CD4-positive, alpha-beta T cell treated with Interleukin-10 for 1 hour (primary cell): ENCODE results near the gene IARS1.

ENCODE experiments used
- DNase-seq: peaks from one replicate; pipeline ENCODE4 v3.0.0-alpha.2; 2020

The IARS1 gene

GRCh38 chr9:92293452-92294296, at the start of gene IARS1:
TSS of gene IARS1 (minus strand) at chr9:92293697. CDS start at chr9:92289419, 4,278 bp downstream.
- DNase-seq = peak; percentile 100

- no peak for DNase-seq
These were observed 49.5 kb upstream of the IARS1 start for GRCh38 chr9:92342825-92343488.

DNA sequence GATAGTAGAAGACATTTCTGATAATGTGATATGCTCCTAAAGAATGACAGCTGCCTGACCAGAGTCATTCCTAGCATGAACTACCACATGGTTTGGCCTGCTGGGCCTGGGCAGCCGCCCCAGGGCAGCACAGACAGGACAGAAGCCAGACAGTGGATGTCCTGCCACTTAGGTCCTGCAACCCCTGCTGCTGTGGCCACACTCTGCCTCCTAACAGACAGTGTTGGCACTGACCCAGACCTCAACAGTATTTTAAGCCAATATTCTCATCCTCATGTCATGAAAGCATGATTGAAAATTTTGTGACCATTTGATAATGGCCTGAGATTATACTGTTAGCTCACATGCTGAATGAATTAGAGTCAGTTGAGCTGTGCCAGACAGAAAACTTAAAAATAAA, 48.1 kb upstream of the IARS1 start:
- no peak for DNase-seq

DNA sequence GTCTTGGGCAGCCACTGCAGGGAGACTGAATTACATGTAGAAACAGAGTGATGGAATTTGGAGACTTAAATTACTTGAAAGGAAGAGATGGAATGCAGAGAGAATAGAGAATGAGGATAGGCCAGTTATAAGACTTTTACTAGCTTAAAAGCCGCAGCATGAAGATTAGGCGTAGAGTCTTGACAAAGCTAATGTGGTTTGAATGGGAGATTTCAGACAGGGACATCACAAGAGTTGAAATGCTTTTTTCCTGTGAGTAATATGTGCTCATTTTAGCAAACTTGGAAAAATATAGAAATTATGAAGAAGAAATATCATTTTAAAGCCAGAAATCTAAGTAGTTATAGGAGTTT, 39.8 kb upstream of the IARS1 start:
- DNase-seq = no peak

DNA sequence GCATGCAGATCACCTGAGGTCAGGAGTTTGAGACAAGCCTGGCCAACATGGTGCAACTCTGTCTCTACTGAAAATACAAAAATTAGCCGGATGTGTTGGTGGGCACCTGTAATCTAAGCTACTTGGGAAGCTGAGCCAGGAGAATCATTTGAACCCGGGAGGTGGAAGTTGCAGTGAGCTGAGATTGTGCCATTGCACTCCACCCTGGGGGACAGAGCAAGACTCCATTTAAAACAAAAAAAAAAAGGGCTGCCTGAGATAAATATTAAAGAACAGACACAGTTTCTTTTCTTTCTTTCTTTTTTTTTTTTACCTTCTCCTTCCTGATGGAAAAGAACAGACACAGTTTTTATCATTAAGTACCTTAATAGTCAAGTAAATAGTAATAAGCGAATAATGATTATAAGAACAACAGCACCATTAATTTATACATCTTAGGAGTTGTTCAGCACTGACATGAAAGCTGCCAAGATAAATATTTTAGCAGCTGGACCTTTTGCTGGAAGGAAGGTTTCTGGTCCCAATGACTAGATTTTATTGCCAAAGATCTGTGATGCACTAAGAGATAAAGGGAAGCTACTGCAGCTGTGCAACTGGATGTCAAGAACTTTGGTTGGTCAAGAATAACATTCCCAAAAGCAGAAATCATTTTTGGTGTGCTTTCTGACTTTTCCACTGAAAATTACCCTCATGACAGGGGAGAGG, 39.2 kb upstream of the IARS1 start:
- no peak for DNase-seq

GRCh38 chr9:92328225-92328624, 34.7 kb upstream of the IARS1 start:
- no peak for DNase-seq

DNA sequence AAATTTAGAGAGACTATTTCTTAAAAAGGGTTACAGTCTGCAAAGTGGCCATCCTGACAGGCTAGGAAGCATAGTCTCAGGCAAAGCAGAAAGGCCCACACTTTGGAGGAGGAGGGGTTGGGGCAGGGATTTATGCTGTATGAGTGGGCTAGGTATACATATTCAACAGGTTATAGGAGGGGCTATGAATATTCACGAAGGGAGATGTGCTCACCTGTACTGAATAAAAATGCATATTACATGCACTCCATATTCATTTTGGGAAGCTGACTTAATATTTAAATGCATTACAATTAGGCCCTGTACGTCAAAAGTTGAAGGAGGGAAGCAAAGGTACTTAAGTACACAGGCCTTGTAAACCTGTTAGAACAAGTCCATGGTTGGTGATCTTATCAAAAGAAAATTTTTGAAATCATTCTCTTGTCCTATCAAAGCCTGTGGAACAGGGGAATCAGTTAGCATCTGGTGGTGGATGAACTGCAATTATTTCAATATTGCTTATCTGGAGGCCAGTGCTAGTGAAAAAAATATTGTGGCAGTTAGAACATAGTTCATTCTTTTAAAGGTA, 33.9 kb upstream of the IARS1 start:
- no peak for DNase-seq

- DNase-seq = no peak
These were observed 32.5 kb upstream of the IARS1 start for GRCh38 chr9:92325991-92326500.

GRCh38 chr9:92325269-92325990, 31.9 kb upstream of the IARS1 start, which contains the start of the genes CENPP and NOL8:
TSS of gene CENPP (plus strand) at chr9:92325953.
TSS of gene NOL8 (minus strand) at chr9:92325350. CDS start at chr9:92324161, 1,189 bp downstream.
- peak; percentile 88 for DNase-seq

DNA sequence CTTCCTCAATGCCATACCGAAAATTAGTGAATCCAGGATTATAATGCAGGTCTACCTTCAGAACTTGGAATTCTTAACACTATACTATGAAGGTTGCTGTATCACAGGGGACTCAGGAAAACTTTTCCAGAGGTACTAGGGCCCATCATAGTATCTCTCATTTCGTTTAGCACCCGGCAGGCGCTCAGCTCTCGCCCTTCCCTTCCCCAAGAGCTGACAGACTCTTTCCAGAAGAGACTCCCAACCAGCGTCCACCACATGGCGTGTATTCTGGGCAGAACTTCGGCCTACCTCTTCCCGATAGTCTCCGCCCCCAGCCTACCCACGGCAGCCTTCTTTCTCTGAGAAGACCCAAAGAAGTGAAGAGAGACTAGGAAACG, 31.4 kb upstream of the IARS1 start:
- no peak for DNase-seq

DNA sequence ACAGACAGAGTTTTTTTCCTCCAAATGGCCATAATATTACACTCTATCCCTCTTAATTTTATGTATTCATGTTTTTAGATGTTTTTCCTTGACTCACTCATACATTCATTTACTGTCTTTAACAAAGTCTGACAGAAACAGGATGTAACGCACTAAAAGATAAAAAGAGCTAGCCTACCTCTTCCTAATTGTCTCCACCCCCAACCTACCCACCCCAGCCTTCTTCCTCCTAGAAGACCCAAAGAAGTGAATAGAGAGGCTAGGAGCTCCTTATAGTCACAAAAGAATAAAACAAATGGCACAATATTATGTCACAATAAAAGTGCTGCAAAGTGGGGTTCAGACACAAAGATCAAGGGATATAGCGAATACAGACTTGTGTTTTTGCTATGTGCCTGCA, 30.9 kb upstream of the IARS1 start:
- peak; percentile 3 for DNase-seq

DNA sequence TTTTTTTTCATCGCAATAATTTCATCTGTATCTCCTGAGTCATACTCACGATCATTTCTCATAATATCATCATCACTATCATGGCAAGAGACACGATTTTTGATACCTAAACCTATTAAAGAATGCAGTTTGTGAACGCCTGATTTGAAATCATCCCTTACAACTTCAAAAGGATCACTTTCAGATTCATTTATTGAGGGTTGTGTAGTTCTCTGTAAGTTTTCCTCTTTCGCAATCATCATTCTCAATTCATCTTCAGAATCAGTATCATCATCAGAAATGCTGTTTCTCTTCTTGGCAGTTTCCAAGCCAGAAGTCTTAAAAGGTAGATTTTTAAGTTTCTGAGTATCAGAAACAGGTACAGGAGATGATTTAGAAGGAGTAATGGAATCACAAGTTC, 22.0 kb upstream of the IARS1 start:
- no peak for DNase-seq

GRCh38 chr9:92313624-92314012, 20.1 kb upstream of the IARS1 start:
- DNase-seq = no peak

DNA sequence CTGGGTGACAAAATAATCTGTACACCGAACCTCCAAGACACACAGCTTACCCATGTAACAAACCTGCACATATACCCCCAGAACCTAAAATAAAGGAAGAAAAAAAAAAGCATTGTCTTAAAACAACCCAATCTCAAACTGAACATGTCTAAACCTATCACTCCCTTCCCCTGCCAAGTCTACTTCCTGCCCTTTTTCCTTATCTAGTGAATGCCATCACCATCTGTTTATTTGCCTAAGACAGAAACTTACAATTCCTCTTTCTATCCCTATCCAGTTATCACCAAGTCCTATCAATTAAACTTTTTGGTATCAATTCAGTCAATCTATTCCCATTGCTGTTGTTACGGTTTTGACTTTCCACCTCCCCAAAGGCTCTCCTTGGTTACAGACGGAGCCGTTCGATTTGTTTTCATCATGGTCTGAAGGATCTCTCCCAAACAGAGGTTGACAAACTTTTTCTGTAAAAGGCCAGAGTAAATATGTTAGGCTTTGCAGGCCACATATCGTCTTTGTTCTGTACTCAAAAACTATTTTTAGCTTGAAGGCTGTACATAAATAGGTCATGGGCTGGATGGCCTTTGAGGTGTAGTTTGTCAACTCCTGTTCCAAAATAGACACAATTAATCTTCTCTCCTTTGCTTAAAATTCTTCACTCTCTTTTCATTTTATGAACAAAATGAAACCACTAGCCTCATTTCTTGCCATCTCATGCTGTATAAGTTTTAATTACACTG, 19.6 kb upstream of the IARS1 start:
- no peak for DNase-seq

DNA sequence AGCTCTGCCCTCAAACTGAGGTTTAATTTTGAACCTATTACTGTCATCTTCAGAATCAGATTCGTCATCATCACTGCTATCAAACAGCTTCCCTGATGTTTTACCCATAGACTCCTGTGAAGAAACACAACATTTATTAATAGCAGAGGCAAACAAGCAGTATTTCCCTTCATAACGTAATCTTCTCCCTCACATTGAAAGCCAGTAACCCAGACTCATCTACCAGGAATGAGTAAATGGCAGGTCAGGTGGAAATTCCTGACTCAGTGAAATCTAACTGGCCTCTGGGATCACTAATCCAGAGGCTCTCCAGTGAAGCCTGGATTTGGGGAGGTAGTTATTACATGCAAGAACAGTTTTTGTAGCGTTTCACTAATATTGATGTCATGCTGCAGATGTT, 17.1 kb upstream of the IARS1 start:
- no peak for DNase-seq

DNA sequence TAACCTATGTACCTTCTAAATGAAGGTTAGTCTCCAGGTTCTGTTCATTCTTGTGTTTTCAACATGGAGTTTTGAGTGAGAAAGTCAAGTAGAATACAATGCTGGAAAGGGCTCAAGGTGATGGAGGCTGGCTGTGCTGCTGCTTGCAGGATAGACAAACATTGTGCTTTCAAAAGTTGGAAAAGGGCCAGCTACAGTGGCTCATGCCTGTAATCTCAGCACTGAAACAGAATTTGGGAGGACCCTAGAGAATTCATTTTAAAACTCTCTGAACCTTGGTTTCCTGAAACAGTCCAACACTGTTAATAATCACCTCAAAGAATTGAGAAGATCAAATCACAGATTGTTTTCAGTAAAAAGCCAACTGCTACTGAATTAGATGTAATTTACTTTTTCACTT, 15.4 kb upstream of the IARS1 start:
- no peak for DNase-seq

GRCh38 chr9:92300936-92301335, 7.4 kb upstream of the IARS1 start:
- no peak for DNase-seq

DNA sequence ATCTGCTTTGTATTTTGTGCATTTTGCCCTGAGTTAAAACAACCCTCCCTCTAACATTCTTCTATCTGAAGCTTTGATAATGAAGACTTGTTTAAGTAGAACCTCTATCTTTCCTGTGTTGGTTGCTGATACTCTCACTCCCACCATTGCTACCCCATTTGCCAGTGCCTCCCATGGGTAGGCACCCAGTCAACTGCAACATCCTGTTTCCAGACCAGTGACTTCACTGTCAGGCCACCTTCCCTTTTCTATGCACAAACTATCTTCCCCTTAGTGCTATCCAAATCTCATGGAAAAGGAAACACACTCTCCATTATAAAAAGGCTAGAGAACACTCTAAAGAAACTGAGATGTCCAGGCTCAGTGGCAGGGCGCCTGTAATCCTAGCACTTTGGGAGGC, 5.6 kb upstream of the IARS1 start:
- no peak for DNase-seq

DNA sequence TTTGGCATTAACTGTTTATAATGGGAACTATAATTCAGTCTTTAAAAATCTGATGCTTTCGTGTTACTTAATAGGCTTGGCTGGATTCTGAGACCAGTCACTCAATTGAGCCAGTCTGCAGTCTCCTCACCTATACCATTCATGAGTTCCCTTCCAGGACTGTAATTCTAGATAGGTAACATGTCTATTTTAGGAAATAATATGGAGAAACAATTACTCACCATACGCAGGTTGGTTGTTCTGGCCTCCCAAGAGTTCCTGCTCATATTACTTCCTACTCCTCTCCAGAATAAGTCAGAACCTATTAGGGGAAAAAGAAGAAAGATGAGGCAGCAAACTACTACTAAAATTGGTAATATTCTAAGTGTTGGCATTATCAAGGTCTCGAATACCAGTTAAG, 4.5 kb upstream of the IARS1 start:
- no peak for DNase-seq

DNA sequence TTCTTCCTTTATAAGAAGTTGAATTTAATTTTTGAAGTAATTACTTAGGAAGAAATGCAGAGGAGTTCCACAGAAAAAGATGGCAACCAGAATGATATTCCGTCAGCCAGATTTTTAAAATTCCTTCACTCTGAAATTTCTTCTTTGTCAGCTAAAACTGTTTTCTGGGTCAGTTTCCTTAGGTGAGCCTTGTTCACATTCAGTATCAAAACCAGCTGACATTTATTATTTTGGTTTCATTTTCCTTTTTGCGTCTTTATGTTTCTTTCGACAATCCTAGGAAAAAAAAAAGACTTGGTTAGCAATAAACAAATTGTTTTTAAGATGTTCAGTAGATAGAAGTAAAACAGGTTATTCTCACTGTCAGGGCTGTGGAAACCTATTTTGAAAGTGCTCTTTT, 4.1 kb upstream of the IARS1 start:
- DNase-seq = peak; percentile 23

- no peak for DNase-seq
These were observed 2.3 kb upstream of the IARS1 start for GRCh38 chr9:92295827-92296258.
